CD4-positive, alpha-beta T cell treated with Interferon gamma for 1 hour (primary cell): ENCODE results near the gene KCTD21.

Experiments
- DNase-seq: peaks from one replicate; pipeline ENCODE4 v3.0.0-alpha.2; 2020

Gene KCTD21

DNA sequence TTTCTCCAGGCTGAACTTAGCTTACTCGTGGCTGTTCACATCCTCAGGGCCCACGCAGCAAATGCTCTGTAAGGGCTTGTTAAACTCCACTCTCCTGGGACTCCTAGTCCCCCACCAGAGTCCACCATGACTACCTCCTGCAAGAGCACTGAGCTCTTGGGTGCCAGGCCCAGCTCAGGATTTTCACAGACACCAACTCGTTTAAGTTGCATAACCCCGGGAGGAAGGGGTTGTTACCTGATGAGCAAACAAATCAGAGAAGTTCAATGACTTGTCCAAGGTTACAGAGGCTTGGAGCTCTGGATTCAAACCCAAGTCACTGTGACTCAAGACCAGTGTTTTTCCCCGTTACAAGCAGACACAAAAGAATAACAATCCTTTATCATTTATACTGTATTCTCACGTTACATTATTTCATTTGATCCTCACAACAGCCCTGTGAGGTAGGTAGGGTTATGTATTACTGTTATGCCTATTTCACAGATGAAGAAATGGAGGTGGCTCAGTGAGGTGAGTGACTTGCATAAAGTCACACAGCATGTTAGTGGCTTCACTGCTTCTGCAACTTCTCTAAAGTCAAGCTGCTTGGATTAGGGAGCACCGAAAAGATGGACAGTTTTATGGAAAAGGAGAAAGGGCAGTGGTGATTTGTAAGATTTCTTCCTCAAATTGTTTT lies 17.4 kb downstream of the KCTD21 start:
- no peak for DNase-seq

DNA sequence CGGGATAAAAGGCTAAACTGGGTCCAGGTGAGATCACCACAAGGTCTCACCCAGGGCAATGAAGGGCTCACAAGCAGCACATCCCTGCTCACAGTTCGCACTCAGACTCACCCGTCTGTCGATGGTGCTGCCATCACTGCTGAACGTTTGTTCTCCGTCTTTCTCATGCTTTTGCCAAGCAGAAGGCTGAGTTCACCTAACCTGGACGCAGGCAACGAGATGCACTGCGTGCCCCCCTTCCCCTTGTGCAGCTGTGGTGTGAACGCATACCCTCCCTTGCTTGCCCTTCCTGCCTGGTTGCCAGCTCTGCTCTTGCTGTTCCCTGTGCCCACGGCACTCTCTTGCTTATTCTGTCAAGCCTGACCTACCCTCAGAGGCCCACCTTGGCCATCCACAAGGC lies 18.0 kb downstream of the KCTD21 start:
- no peak for DNase-seq

DNA sequence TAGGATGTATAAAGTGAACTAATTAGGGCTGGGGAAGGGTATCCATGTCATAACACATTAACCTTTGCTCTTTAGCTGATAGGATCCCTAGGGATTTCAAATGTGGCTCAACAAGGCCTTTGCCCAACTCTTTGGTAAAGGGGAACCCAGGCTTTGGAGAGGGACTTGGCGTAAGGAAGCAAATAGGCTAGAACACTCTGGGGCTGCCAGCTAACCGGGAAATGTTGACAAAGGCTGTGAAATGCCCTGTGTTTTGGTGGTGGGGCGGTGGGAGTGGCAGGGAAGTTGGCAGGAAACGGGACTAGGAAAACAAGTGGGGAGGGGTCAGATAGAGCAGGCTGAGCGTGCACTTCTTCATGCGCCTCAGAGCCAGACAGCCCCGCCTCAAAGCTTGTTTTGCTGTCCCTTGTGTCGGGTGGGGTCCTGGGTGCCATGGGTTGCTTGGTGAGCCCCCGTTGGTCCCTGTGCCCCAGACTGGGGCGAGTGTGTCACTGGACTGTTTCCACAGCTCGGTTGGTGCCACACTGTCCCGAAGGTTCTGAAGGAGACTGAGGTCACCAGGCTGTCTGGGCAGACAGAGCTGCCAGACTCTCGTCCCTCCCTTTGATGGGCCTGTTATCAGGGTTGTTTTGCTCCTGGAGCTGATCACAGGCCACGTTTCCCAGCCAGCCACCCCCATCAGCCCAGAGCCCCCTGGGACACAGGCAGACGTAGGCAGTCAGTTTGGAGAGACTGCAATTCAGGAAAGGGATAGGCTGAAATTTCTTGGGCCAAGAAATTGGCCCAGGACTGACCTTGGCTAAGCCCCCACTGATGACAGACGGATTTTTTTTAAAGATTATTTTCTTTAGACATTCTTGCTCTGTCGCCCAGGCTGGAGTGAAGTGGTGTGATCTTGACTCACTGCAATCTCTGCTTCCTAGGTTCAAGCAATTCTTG lies 19.6 kb downstream of the KCTD21 start:
- no peak for DNase-seq

DNA sequence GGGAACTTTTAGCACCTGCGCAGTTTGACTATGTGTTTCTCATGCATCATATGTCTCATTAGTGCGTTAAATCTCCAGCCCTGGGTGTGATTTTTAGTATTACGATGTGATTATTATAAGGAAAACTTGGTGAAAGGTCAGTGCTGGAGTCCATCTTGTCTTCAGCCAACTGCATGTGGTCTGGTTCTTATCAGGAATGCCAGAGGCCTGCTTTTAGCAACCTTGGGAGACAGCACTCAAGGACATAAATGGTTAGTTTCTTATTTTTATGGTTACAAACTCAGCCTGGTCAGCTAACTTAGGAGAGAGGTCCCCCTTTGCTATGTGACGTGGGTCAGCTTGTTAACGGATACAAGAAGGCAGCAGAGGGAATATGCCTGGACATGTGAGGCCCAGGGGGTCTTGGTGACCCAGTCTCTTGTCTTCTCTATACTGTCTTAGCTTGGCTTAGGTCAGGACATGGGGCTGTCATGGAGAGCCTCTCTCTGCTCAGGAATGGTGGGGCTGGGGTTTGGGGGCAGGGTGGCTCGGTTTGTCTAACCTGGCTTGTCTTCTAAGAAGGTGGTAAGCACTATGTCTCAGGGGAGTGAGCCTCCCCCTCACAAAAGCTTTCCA lies 21.5 kb downstream of the KCTD21 start:
- no peak for DNase-seq

DNA sequence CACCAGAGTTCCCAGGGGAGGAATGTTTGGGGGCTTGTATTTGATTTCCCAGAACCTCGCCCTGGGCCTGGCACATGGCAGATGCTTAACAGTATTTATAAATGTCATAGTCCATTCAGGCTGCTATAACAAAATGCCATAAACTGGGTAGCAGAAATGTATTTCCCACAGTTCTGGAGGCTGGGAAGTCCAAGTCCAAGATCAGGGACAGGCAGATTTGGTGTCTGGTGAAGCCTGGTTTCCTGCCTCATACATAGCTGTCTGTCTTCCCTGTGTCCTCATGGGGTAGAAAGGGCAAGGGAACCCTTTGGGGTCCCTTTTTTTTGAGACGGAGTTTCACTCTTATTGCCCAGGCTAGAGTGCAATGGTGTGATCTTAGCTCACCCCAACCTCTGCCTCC lies 24.0 kb downstream of the KCTD21 start:
- DNase-seq, result no peak

DNA sequence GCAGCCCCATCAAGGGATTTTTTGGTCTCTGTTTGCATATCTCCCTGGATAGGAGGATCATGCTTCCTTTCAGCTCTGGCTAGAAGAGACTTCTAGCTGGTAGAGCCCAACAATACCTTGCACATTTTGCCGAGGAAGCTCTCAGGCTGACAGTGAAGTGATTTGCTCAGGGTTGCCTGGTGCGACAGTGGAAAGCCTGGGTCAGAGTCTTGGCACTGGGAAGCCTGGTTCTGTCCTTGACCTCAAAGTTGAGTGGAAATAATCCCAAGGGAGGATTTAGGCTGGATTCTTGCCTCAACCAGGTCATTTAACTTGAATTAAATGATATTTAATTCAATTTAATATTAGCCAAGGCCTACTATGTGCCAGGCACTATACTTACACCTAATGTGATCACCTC lies 24.6 kb downstream of the KCTD21 start:
- no peak for DNase-seq

DNA sequence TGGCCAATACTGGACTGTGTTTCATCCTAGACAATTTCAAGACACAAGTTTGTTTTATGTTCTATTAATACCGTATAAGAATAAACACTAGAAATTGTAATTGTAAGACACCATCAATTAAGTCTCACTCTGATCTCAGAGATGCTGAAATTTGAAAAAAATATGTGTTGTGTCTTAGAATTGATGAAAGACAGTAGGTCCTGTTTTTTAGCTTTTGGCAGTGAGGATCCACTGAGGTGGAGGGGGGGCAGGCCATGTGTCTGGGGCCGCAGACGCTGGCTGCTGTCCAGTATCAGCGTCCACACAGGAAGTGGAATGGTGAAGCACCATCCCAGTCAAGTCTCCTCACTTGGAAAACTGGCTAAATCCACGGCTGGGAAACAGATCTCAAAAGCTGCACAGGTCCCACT lies 26.5 kb downstream of the KCTD21 start:
- DNase-seq, result no peak

DNA sequence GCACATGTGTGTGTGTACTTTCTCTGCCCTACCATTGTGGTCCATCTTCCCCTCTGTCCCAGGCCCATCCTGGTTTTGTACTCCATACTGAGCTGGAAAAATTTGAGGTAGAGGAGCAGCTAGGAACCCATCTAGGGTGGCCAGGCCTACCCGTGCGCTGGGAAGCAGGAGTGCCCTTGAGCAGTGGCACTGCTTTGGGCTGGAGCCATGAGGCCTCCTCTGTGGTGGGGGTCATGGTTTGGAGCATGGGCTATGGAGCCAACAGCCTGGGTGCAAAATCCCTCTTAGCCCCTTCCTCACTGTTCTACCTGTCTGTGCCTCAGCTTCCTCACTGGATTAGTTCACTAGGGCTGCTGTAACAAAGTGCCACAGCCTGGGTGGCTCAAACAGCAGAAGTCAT lies 27.1 kb downstream of the KCTD21 start:
- DNase-seq, result no peak

DNA sequence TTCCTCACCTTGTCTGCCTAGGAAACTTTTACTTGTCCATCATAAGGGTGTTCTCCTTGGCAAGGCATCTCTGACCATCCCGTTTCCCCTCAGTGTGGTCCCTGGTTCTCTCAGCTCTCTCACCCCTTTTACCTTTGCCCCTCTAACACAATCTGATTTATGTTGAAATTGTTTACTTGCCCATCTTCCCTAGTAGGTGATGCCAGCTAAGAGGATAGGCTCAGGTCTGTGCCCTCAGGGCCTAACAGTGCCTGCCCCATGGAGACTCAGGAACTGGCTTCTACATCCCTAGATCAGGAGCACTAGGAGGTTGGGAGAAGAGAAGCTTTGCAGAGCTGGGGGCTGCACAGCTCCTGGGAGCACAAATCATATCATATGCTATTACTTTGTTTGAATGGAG lies 27.9 kb downstream of the KCTD21 start:
- DNase-seq, result no peak

DNA sequence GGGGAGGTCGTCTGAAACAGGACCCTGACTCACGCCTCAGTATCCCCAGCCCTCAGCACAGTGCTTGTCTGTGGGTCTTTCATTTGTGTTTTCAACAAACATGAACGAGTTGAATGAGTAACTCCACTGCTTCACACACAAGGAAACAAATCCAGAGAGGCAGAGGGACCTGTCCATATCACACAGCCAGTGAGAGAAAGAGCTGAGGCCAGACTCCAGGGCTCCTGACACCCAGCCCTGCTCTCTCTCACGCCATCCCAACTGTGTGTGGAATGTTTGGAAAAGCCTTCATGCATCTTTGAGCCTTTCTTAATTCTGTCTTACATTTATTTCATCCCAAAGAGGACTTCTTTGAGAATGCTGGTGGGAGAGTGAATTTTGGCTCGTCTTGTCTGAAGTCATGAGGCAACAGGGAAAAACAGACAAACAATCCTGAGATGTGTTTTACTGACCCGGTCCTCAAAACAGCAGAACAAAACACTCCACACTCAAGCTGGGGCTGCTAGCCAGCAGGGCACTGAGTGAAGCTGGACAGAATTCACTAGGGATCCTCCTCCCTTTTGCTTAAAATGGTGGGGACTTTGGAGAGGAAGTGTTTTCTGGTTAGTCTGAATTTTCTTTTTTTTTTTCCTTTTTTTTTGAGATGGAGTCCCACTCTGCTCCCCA lies 29.3 kb downstream of the KCTD21 start:
- DNase-seq, result no peak

DNA sequence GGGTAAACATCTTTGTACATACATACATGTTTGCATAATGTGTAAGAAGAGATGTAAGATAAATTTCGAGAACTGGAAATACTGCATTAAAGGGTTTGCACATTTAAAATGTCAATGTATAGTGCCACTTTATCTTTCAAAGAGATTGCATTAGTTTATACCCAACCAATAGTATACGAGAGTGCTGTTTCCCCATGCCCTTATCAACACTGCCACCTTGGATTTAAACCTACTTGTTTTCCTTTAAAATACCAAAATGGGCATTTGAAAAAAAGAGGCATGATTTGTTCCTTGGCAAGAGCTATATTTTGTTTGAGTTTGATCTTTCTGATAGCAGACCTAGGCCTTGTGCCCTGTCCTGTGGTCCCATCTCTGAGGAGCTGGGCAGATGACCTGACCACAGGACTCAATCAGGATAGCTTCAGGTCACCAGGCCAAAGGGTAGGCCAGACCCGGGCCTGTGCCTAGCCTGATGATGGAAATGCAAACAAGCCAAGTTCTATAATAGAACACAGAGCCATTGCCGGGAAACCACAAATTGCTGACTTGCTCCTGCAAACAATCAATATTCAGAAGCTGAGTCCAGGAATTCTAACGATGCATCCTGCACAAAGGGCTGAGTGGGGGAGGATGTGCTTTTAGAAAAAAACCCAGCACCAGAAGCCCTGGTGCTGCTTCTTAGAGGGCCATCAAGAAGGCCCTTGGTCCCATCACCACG lies 32.1 kb downstream of the KCTD21 start:
- no peak for DNase-seq

DNA sequence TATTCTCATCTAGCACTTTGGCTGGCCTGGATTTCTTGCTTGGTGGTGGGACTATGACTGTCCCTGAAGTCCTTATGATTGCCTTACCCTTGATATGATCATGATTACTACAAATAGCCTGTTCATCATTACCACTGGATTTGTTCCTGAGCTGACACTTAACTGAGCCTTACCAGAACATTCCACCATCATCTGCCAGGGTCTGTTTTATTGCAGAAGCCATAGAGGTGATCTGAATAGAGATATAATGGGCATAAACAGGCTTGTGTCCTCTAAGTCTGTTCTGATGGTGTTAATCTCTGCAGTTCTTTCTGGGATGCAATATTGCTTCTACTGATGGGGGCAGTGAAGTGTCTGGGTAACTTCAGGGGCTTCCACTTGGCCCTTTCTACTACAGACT lies 36.6 kb downstream of the KCTD21 start:
- DNase-seq, result no peak

DNA sequence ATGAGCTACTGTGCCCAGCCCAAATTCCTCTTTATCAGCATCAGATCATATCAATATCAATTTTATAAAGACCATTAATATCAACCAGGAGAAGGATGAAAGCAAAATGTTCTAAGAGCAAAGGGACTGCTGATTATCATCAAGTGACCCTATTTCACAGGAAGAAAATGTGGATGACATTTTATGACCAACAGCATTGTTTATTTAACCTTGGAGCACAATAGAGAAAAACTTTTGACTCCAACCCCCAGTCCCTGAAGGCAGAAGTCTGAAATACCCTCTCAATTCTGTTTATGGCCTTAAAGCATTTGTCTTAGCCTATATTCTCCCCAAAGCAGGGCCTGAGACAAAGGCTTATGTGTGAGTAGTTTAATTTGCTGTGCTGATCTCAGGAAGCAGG lies 37.7 kb downstream of the KCTD21 start:
- no peak for DNase-seq

DNA sequence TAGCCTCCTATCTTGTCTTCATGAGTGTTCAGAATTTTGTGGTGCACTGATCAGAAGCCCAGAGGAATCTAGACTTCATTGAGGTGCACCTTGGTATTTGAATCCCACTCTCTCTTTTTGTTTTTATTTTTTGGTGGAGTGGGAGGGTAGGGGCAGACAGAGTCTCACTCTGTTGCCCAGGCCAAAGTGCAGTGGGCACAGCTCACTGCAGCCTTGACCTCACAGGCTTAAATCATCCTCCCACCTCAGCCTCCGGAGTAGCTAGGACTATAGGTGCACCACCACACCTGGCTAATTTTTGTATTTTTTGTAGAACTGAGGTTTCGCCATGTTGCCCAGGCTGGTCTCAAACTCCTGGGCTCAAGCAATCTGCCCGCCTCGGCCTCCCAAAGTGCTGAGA lies 38.1 kb downstream of the KCTD21 start:
- no peak for DNase-seq

DNA sequence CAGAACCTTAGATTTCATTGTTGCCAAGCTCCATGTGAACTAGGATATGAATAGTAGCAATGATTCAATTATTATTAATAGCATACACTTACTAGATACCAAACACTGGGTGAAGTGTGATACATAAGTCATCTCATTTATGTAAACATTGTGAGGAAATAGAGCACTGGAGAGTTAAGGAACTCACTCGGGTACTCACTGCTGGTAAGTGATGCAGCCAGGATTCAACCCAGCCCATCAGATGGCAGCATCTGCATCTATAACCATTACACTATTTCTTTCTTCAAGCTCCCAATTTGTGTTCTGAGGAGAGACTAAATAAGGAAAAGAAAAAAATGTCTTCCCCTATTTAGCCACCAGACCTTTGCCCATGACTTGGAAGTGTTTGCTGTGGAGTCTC lies 38.8 kb downstream of the KCTD21 start:
- no peak for DNase-seq

DNA sequence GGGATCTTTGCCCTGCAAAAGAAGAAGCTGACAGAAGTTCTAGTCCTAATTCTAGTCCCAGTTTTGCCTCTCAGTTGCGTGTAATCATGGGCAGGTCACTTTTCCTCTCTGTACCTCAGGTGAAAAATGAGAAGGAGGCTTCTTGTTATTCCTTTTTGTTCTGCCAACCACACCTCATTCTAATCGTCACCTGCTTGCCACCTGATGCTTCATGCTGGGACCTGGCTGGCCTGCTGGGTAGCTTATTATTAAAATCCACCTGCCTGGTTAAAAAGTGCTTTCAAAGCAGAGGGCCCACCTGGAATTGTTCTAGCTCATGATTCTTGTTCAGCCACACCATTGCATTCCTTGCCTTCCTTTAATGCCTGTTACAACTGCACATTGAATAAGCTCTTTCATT lies 40.6 kb downstream of the KCTD21 start:
- DNase-seq, result no peak

DNA sequence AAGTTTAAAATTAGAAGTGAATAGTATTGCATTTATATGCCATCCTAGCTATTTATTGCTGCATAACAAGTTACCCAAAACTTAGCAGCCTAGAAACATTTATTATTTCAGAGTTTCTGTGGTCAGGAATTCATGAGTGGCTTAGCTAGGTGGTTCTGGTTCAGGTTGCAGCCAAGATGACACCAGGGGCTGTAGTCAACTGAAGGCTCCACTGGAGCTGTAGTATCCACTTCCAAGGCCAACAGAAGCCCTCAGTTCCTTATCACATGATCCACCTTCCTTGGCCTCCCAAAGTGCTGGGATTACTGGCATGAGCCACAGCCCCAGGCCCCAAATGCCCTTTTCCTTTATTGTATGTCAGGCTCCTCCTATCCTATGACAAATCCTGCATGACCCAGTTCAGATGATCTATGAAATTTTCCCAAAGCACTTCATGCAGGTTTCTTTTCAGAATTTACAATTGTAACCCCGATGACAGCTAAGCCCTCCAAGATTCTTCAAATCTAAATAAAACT lies 42.9 kb downstream of the KCTD21 start:
- DNase-seq, result no peak

DNA sequence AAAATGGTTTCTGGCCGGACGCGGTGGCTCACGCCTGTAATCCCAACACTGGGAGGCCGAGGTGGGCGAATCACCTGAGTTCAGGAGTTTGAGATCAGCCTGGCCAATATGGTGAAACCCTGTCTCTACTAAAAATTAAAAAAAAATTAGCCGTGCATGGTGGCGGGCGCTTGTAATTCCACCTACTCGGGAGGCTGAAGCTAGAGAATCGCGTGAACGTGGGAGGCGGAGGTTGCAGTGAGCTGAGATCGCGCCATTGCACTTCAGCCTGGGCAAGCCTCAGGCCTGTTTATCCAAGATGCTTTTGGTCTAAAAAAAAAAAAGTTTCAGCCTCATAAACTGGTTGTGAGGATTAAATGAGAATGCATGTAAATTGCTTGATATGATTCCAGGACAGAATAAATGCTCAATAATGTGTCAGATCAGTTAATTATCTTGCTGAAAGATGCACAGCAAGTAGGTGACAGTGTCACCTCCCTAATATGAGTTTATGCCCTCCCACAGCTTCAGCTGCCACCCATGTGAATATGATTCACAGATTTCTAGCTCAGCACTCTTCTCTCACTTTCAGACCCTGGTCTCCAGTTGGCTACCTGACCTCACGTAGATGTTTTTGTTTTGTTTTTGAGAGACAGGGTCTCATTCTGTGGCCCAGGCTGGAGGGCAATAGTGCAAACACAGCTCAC lies 47.9 kb downstream of the KCTD21 start:
- DNase-seq, result no peak

DNA sequence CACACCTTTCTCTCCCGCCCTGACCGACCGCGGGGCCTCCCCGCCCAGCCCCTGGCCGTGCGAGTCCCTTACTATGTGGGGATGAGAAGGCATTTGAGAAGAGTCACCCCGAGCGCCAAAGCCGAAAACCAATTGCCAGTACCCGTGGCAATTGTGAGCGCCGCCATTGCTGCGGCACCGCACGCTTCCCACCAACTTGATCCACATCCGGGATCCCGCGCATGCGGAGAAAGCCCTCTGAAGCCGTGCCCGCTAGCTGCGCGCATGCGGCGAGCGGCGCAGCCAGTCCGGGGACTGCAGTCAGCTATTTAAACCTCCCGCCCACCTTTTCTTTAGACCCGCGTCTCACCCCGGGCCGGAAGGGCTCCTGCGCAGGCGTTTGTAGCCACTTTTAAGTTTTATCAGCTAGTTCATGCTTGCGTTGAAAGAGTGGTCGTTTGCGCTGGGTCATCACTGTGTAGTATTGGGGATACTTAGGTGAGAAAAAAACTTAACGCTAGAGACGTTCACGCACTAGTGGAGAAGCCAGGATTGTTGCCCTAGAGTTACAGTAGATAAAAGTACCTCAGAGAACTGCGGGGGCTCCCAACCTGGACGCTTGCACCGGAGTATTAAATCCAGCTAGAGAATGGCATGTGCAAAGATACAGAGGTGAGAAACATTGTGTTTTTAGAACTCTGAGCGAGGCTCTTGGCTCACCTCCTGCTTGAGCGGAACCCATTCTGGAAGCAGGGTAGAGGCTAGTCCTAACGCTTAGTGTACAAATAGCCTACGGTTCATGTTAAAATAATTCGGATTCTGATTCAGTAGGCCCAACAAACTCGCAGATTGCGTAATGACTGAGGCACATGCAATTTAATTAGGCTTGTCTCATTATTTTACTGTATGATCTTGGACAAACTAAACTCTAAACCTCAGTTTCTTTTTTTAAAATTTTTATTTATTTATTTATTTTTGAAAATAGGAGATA lies 48.7 kb downstream of the KCTD21 start, which contains the start of gene ALG8:
Gene ALG8, minus strand, starts transcription at position 205 of the 970 bp plus-strand sequence. Its CDS starts 38 bp downstream, at position 167.
- peak; percentile 97 for DNase-seq

DNA sequence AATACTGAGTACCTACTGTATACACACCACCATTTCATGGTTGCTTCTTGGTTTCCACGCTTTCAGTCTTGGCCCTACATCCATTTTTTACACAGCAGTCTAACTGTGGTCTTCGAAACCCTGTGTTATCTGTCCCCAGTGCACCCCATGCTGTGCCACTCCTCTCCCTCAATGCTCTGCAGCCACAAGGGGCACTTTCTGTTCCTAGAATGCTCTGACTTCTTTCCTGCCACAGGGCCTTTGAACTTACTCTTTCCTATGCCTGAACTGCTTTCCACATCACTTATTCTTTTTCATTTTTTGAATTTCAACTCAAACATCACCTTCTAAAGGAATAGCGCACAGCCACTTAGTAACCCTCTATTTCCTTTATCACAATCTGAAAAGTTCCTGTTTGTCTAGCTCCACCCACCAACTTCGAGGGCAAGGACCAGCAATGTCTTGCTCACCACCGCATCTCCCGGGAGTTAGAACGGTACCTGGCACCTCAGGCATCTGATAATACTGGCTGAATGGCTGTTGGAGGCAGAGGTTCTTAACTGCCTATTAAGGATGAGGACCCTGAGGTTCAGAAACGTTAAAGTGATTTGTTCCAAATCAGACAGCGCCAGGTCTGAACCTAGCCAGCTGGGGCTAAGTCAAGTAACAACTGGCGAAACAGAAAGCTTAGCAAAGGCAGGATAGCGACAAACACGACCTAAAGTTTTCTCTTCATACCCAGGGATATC lies 49.6 kb downstream of the KCTD21 start:
- no peak for DNase-seq
